HG02588 (cell line): ENCODE measurements around the gene ZNF335.
A peak's percentile ranks its signal among the peaks of the same experiment; 100 is the strongest.
"Not testable (repeated sequence)": the region's sequence is repeated elsewhere in the genome, so short reads cannot be mapped to it uniquely, and the experiment has no call there.

Experiments
- ATAC-seq: cut with Tn5 transposase; IDR thresholded peaks from one replicate; pipeline ENCODE4 v1.9.1; 2021; ENCODE audit warnings: mild to moderate bottlenecking, moderate library complexity; ENCODE audit not compliant: unreplicated experiment

Gene ZNF335

GRCh38 chr20:45911486-45912343 is 60.3 kb downstream of the ZNF335 start, which contains the start of gene PLTP:
Gene PLTP, minus strand, starts transcription at chr20:45912155. Its CDS starts 703 bp downstream, at chr20:45911452.
- no peak for ATAC-seq

GRCh38 chr20:45910670-45911485 is 61.1 kb downstream of the ZNF335 start:
- ATAC-seq = peak; percentile 79

- no peak for ATAC-seq
Observed at GRCh38 chr20:45909817-45910669, 62.0 kb downstream of the ZNF335 start.

GRCh38 chr20:45909336-45909808 is 62.6 kb downstream of the ZNF335 start:
- no peak for ATAC-seq

GRCh38 chr20:45908084-45908483 is 63.9 kb downstream of the ZNF335 start:
- no peak for ATAC-seq

- no peak for ATAC-seq
Observed at GRCh38 chr20:45907219-45907948, 64.6 kb downstream of the ZNF335 start.

GRCh38 chr20:45905505-45906079 is 66.4 kb downstream of the ZNF335 start:
- ATAC-seq = no peak

GRCh38 chr20:45904583-45905504 is 67.2 kb downstream of the ZNF335 start:
- ATAC-seq = no peak

GRCh38 chr20:45902199-45902701 is 69.8 kb downstream of the ZNF335 start:
- ATAC-seq = no peak

GRCh38 chr20:45901332-45901731 is 70.7 kb downstream of the ZNF335 start:
- not testable (repeated sequence) for ATAC-seq

- no peak for ATAC-seq
Observed at GRCh38 chr20:45899046-45899835, 72.8 kb downstream of the ZNF335 start.
